MG63 (cell line): ENCODE data around the gene TPCN1. TPM values are rescaled to one million over a fixed set of nuclear protein-coding genes. Genes with fewer than 3 reads are reported as not detected.

Source experiments
- DNase-seq: peaks from one replicate; pipeline ENCODE4 v3.0.0-alpha.2; 2020
- H3K27me3 ChIP-seq: fragments of 250-450 bp; sonication (Bioruptor Pico); 2 replicates; pipeline ENCODE4 v1.5.1; 2020; ENCODE audit warnings: mild to moderate bottlenecking, moderate library complexity
- H3K36me3 ChIP-seq: fragments of 250-450 bp; sonication (Bioruptor Pico); 2 replicates; pipeline ENCODE4 v1.5.1; 2020; ENCODE audit warnings: mild to moderate bottlenecking, moderate library complexity
- H3K4me3 ChIP-seq: fragments of 250-450 bp; sonication (Bioruptor Pico); 2 replicates; pipeline ENCODE4 v1.5.1; 2020; ENCODE audit warnings: mild to moderate bottlenecking, moderate library complexity
- H3K9me3 ChIP-seq: fragments of 250-450 bp; sonication (Bioruptor Pico); 2 replicates; pipeline ENCODE4 v1.5.1; 2020; ENCODE audit warnings: mild to moderate bottlenecking, moderate library complexity
- total RNA-seq: library from RNA; depleted of rRNA; stranded (reverse); fragments of >200 nt; shearing (Covaris generic); gene quantifications from 2 replicates; pipeline ENCODE4 v1.2.3, GENCODE V29; 2014; ENCODE audit warnings: low replicate concordance

The TPCN1 gene
- total RNA-seq, 1 experiment from 2014 or later: 5.4 TPM

DNA sequence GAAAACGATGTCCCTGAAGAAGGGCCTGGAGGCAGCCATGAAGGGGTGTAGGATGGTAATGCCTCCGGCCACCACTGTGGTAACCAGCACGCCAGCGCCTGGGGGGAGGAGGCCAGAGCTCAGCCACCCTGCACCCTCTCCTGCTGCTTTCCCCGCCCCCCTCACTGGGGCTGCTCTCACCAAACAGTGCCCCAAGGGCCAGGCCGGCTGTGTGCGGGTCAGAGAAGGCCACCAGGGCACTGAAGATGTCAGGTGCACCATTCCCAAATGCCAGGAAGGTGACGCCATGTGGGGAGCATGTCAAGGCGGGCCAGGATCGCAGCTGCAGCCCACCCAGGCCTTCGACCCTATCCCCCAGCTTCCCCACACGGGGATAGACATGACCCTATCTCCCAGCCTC is 99.1 kb downstream of the TPCN1 start:
- no peaks in the 10 kb centered on the region for H3K27me3 ChIP-seq
- H3K9me3 ChIP-seq: 0 out of 2 replicates have a peak, but pooled peaks cover 2% of the 10 kb centered on the region
- no peak overlapping the region for H3K4me3 ChIP-seq
- DNase-seq: no peak
- peaks cover 5% of the 10 kb centered on the region; the same call in 1 of the 2 replicates for H3K36me3 ChIP-seq

DNA sequence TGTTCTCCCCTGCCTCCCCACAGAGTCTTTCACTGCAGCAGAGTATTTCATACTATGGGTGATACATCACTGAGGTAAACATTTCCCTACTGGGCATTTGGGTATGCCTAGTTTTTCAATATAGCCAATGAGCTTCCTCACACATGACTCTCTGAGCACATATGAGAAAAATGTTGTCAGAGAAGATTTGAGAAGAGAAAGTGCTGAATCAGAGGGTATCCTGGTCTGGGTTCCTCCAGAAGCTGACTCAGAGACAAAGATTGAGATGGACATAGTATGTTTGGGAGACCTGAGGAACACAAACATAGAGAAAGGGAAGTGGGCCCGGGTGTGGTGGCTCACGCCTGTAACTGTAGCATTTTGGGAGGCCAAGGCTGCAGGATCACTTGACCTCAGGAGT is 101.1 kb downstream of the TPCN1 start:
- no peak for DNase-seq
- H3K36me3 ChIP-seq: peaks cover 5% of the 10 kb centered on the region; the same call in 1 of the 2 replicates

DNA sequence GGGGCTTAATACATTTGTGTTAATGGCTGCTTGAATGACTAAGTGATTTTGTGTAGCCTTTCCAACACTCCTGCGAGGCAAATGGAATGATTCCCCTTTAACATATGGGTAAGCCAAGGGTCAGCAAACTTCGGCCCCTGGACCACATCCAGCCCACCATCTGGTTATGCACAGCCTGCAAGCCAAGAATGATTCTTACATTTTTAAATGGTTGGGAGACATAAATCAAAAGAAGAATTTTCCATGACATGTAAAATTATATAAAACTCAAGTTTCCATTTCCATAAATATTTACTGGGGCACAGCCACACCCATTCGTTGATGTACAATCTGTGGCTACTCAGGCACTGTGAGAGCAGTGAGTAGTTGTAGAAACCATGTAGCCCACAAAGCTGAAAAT is 104.7 kb downstream of the TPCN1 start:
- peak; percentile 88 for DNase-seq

More for the DNA sequence above, 101.1 kb downstream of the TPCN1 start:
- H3K4me3 ChIP-seq: no peak overlapping the region
- H3K9me3 ChIP-seq: 0 out of 2 replicates have a peak, but pooled peaks cover 2% of the 10 kb centered on the region
- no peaks in the 10 kb centered on the region for H3K27me3 ChIP-seq

GRCh38 chr12:113326775-113327395 is 105.6 kb downstream of the TPCN1 start:
- Histone ChIP-seq H3K36me3 (no peaks in the 10 kb centered on the region), H3K9me3 (0 out of 2 replicates have a peak, but pooled peaks cover 2% of the 10 kb centered on the region), H3K4me3 (no peak overlapping the region), H3K27me3 (no peaks in the 10 kb centered on the region)
- DNase-seq: no peak

More for the DNA sequence above, 104.7 kb downstream of the TPCN1 start:
- H3K9me3 ChIP-seq: 0 out of 2 replicates have a peak, but pooled peaks cover 2% of the 10 kb centered on the region
- H3K27me3 ChIP-seq: no peaks in the 10 kb centered on the region
- H3K36me3 ChIP-seq: no peaks in the 10 kb centered on the region
- no peak overlapping the region for H3K4me3 ChIP-seq

- H3K9me3 ChIP-seq: 0 out of 2 replicates have a peak, but pooled peaks cover 2% of the 10 kb centered on the region
- no peaks in the 10 kb centered on the region for H3K27me3 ChIP-seq
- no peaks in the 10 kb centered on the region for H3K36me3 ChIP-seq
- no peak for DNase-seq
- no peak overlapping the region for H3K4me3 ChIP-seq
Measured at GRCh38 chr12:113328368-113328889, 107.2 kb downstream of the TPCN1 start.

GRCh38 chr12:113329022-113329790 is 107.9 kb downstream of the TPCN1 start:
- Histone ChIP-seq H3K36me3 (no peaks in the 10 kb centered on the region), H3K27me3 (no peaks in the 10 kb centered on the region), H3K4me3 (no peak overlapping the region), H3K9me3 (0 out of 2 replicates have a peak, but pooled peaks cover 2% of the 10 kb centered on the region)
- DNase-seq: no peak

DNA sequence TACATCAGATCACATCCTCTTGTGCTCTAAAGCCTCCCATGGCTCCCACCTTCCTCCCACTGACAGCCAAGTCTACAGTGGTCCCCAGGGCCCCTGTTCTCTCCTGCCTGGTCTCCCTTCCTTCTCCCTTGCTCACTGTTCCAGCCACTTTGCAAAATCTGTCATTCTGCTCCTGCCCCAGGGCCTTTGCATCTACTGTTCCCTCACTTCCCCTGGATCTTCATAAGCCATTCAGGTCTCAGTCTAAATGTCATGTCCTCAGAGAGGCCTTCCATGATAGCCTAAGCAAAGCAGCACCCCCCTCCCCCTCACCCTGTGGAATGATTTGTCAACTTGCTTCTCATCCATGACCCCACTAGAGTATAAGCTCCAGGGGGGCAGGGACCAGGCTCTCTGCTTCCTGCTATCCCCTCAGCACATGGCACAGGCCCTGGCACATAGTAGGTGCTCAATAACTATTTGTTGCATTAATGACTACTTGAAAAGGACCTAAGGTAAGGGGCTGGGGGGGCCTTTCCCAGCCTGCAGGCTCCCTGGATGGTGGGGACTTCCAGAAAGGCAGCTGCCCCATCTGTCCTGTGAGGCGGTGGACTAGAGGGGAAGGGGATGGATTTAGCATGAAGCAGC is 108.6 kb downstream of the TPCN1 start:
- no peak for DNase-seq
- Histone ChIP-seq H3K4me3 (no peak overlapping the region), H3K36me3 (no peaks in the 10 kb centered on the region), H3K9me3 (0 out of 2 replicates have a peak, but pooled peaks cover 2% of the 10 kb centered on the region), H3K27me3 (no peaks in the 10 kb centered on the region)

DNA sequence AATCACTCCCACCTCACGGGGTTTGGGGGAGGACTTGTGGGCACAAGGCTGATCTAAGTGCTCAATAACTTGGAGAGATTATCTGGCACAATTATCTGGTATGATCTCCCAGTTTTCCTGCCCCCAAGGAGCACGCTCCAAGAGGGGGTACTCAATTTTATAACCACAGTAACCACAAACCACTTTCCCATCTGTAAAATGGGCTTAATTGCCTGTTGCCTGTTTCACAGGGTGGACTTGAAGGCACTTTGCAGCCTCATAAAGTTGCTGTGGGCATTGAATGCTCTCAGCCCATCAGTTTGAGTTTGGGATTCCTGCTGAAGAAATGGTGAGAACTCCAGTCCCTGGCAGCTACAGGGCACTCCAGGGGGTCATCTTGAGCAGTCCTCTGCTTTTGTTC is 109.2 kb downstream of the TPCN1 start:
- no peaks in the 10 kb centered on the region for H3K27me3 ChIP-seq
- DNase-seq: no peak
- no peaks in the 10 kb centered on the region for H3K36me3 ChIP-seq
- no peak overlapping the region for H3K4me3 ChIP-seq
- H3K9me3 ChIP-seq: no peaks in the 10 kb centered on the region

DNA sequence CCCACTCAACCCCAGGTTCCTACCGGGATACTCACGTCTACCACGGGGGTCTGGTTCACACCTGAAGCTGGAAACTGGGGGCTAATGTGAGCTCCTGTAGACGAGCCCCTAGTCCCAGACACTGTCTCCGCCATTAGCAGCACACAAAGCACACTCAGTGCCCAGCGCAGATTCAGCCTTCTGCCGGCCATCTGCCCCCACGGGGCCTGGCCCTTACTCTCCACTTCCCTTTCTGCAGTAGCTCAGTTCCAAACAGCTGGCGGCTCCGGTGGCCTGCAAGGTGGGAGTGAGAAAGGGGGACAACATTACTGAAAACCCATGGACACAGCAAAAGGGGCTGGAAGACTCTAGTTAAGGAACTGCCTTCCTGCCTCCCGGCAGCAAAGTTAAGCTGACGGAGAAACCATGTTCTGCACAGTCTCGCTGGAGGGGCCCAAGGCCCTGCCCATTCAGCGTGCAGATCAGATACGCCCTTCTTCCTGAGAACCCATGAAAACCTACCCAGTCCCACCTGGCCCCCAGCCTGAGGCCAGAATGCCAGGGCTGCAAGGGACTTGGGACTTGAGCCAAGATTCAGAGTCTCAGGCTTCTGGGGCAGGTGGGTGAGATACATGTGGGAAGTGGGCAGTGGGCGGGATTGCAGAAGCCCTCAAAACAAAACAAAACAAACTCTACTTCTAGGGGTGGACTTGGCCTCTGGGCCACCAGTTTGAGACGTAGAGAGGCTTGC is 111.6 kb downstream of the TPCN1 start:
- Histone ChIP-seq H3K36me3 (no peaks in the 10 kb centered on the region), H3K4me3 (no peak overlapping the region), H3K27me3 (no peaks in the 10 kb centered on the region), H3K9me3 (no peaks in the 10 kb centered on the region)
- no peak for DNase-seq

DNA sequence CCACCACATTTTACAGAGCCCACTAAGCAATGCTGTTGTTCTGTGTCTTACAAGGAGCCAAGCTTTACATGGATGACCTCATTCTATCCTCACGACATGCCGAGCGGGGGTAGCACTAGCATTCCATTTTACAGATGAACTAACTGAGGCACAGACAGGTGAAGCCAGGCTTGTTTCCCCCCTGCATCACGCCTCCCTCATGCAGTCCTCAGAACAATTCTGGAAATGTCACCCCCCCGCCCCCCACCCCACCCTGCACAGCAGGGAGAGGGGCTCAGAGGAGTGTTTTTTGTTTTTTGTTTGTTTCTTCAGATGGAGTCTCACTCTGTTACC is 112.1 kb downstream of the TPCN1 start:
- Histone ChIP-seq H3K9me3 (no peaks in the 10 kb centered on the region), H3K36me3 (no peaks in the 10 kb centered on the region), H3K4me3 (no peak overlapping the region), H3K27me3 (no peaks in the 10 kb centered on the region)
- DNase-seq: no peak

- Histone ChIP-seq H3K4me3 (peak overlapping the region; percentile 72), H3K9me3 (no peaks in the 10 kb centered on the region), H3K36me3 (no peaks in the 10 kb centered on the region), H3K27me3 (no peaks in the 10 kb centered on the region)
- no peak for DNase-seq
Measured at GRCh38 chr12:113333877-113334785, 112.9 kb downstream of the TPCN1 start.

GRCh38 chr12:113334786-113335539 is 113.7 kb downstream of the TPCN1 start, which contains the start of gene SLC8B1:
Gene SLC8B1, minus strand, starts transcription at chr12:113335109. Its CDS starts 2,231 bp downstream, at chr12:113332878.
- H3K36me3 ChIP-seq: no peaks in the 10 kb centered on the region
- peak within 1 kb of the TSS; percentile 72 for H3K4me3 ChIP-seq
- peak; percentile 83 for DNase-seq
- no peaks in the 10 kb centered on the region for H3K9me3 ChIP-seq
- no peaks in the 10 kb centered on the region for H3K27me3 ChIP-seq

DNA sequence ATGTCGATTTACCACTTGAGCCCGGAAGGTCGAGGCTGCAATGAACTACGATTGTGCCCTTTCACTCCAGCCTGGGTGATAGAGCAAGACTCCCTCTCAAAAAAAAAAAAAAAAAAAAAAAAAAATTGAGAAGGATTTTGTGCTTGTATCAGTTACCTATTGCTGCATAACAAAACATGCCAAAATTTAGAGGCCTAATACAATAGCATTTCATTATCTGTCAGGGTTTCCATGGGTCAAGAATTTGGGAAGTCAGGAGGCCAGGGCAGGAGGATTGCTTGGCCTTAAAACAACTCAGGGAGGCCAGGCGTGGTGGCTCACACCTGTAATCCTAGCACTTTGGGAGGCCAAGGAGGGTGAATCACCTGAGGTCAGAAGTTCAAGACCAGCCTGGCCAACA is 118.3 kb downstream of the TPCN1 start:
- H3K4me3 ChIP-seq: no peak overlapping the region
- DNase-seq: no peak
- H3K36me3 ChIP-seq: no peaks in the 10 kb centered on the region
- H3K9me3 ChIP-seq: no peaks in the 10 kb centered on the region
- H3K27me3 ChIP-seq: no peaks in the 10 kb centered on the region

DNA sequence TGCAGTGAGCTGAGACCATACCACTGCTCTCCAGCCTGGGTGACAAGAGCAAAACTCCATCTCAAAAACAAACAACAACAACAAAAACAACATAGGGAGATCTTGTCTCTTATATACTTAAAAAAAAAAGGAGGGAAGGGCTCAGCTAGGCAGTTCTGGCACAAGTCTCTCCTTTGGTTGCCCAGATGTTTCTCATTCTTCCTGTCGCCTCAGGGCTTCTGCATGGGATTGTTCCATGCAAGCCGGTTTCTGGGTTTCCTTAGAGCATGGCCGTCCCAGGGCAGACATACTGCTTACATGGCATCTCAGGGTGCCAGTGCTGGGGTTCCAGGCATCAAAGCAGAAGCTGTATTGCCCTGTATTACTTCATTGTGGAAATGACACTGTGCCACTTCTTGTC is 118.8 kb downstream of the TPCN1 start:
- H3K27me3 ChIP-seq: no peaks in the 10 kb centered on the region
- no peaks in the 10 kb centered on the region for H3K36me3 ChIP-seq
- no peak for DNase-seq
- no peaks in the 10 kb centered on the region for H3K9me3 ChIP-seq
- H3K4me3 ChIP-seq: no peak overlapping the region

GRCh38 chr12:113341535-113341934 is 120.3 kb downstream of the TPCN1 start:
- DNase-seq: no peak
- H3K4me3 ChIP-seq: no peak overlapping the region
- H3K36me3 ChIP-seq: no peaks in the 10 kb centered on the region
- H3K27me3 ChIP-seq: no peaks in the 10 kb centered on the region
- H3K9me3 ChIP-seq: no peaks in the 10 kb centered on the region
